CD14-positive monocyte (primary cell): ENCODE data around the gene ALDOC. TPM values are rescaled to one million over a fixed set of nuclear protein-coding genes. Genes with fewer than 3 reads are reported as not detected.

ENCODE experiments used
- DNase-seq, 3 donors: peaks; one replicate each; pipeline ENCODE4 v3.0.0-alpha.2; 2011 to 2022
- H2AFZ ChIP-seq: 2 replicates; pipeline ENCODE4 v1.6.0; 2012; ENCODE audit warnings: mild to moderate bottlenecking, low read depth, low read length, inconsistent platforms; ENCODE audit not compliant: insufficient read depth, poor library complexity, severe bottlenecking
- H3K27ac ChIP-seq, 2 donors: 1 replicate in 1 of 2; 2 replicates in 1 of 2; pipeline ENCODE4 v1.5.1; 2012 to 2013; ENCODE audit warnings: low read length in 2 of 2, control low read depth in 1 of 2, inconsistent platforms in 1 of 2, low read depth in 1 of 2, mild to moderate bottlenecking in 1 of 2
- H3K27me3 ChIP-seq, 2 donors: one replicate each; pipeline versions ENCODE4 v1.6.0 to v1.6.1; 2011 to 2013; ENCODE audit warnings: low read length in 2 of 2; ENCODE audit not compliant: control insufficient read depth in 2 of 2, insufficient read depth in 2 of 2
- H3K36me3 ChIP-seq, 2 donors: replicated peaks in 1 of 2; 1 replicate in 1 of 2; 2 replicates in 1 of 2; pipeline versions ENCODE4 v1.5.1 to v1.6.1; 2012 to 2013; ENCODE audit warnings: low read length in 2 of 2, control low read depth in 1 of 2, inconsistent platforms in 1 of 2, mild to moderate bottlenecking in 1 of 2; ENCODE audit not compliant: insufficient read depth in 2 of 2, control insufficient read depth in 1 of 2
- H3K4me1 ChIP-seq, 2 donors: 1 replicate in 1 of 2; 2 replicates in 1 of 2; pipeline versions ENCODE4 v1.5.1 to v1.6.1; 2012 to 2013; ENCODE audit warnings: low read length in 2 of 2, control low read depth in 1 of 2, inconsistent platforms in 1 of 2, mild to moderate bottlenecking in 1 of 2, moderate library complexity in 1 of 2; ENCODE audit not compliant: insufficient read depth in 2 of 2, control insufficient read depth in 1 of 2
- H3K4me2 ChIP-seq: replicated peaks from 2 replicates; pipeline ENCODE3; 2012; ENCODE audit warnings: low read length, moderate library complexity, mild to moderate bottlenecking; ENCODE audit not compliant: poor library complexity, severe bottlenecking; ENCODE audit errors: extremely low read depth
- H3K4me3 ChIP-seq, 3 experiments: fragments of 200-600 bp in 1 of 3; sonication (generic) in 1 of 3; replicated peaks in 1 of 3; 1 replicate in 2 of 3; 2 replicates in 1 of 3; pipeline ENCODE4 v1.5.1; 2011 to 2013; ENCODE audit warnings: low read length in 3 of 3, mild to moderate bottlenecking in 3 of 3, control low read depth in 2 of 3, low read depth in 2 of 3, inconsistent platforms in 1 of 3, moderate library complexity in 1 of 3
- H3K79me2 ChIP-seq: 2 replicates; pipeline ENCODE4 v1.6.0; 2012; ENCODE audit warnings: mild to moderate bottlenecking, control low read depth, inconsistent platforms, low read length, moderate library complexity; ENCODE audit not compliant: insufficient read depth
- H3K9ac ChIP-seq: 2 replicates; pipeline ENCODE4 v1.6.0; 2017; ENCODE audit warnings: low read length, mild to moderate bottlenecking; ENCODE audit not compliant: insufficient read depth, poor library complexity, severe bottlenecking
- H3K9me3 ChIP-seq, 2 donors: replicated peaks in 1 of 2; 1 replicate in 1 of 2; 2 replicates in 1 of 2; pipeline versions ENCODE4 v1.5.1 to v1.6.1; 2012 to 2013; ENCODE audit warnings: low read length in 2 of 2, control low read depth in 1 of 2; ENCODE audit not compliant: control insufficient read depth in 1 of 2, insufficient read depth in 1 of 2
- H4K20me1 ChIP-seq: 2 replicates; pipeline ENCODE4 v1.6.0; 2012; ENCODE audit warnings: mild to moderate bottlenecking, low read length, control low read depth, moderate library complexity; ENCODE audit not compliant: insufficient read depth
- H3K27ac Mint-ChIP-seq, 7 donors: one replicate each; pipeline ENCODE4 v1.8.0; 2020; ENCODE audit warnings: mild to moderate bottlenecking in 7 of 7, mixed read lengths in 7 of 7, moderate library complexity in 6 of 7, inconsistent platforms in 2 of 7
- H3K27me3 Mint-ChIP-seq, 3 donors: one replicate each; pipeline ENCODE4 v1.8.0; 2021 to 2022; ENCODE audit warnings: low read depth in 3 of 3, mild to moderate bottlenecking in 3 of 3, mixed read lengths in 3 of 3, moderate library complexity in 3 of 3, inconsistent platforms in 1 of 3
- H3K36me3 Mint-ChIP-seq, 2 donors: one replicate each; pipeline ENCODE4 v1.8.0; 2020; ENCODE audit warnings: mixed read lengths in 2 of 2, inconsistent platforms in 1 of 2, mild to moderate bottlenecking in 1 of 2
- H3K4me1 Mint-ChIP-seq: one replicate; pipeline ENCODE4 v1.8.0; 2020; ENCODE audit warnings: mild to moderate bottlenecking, mixed read lengths
- H3K4me3 Mint-ChIP-seq, 2 donors: one replicate each; pipeline ENCODE4 v1.8.0; 2020; ENCODE audit warnings: mild to moderate bottlenecking in 2 of 2, mixed read lengths in 2 of 2, moderate library complexity in 1 of 2
- H3K9me3 Mint-ChIP-seq, 7 donors: one replicate each; pipeline ENCODE4 v1.8.0; 2020 to 2022; ENCODE audit warnings: mixed read lengths in 7 of 7, mild to moderate bottlenecking in 6 of 7, moderate library complexity in 6 of 7, inconsistent platforms in 2 of 7
- WGBS: methylation state at CpG from one replicate; pipeline ENCODE4 v1.1.5; 2013; ENCODE audit warnings: missing lambda C conversion rate; ENCODE audit not compliant: insufficient coverage; 5-methylcytosine and 5-hydroxymethylcytosine counted together
- intact Hi-C, 2 donors: fragments of 100-400 bp; cut with micrococcal nuclease; formaldehyde crosslinking; loops; one replicate each; pipeline versions ENCODE4 v1.15.0 to v1.15.1; 2023
- polyA plus RNA-seq, 3 donors: library from polyadenylated mRNA; depleted of rRNA in 1 of 3; unstranded in 2 of 3; stranded (reverse) in 1 of 3; fragments of 300-500 nt in 2 of 3; fragments of >200 nt in 1 of 3; fragmentation: Illumina TruSeq in 2 of 3; gene quantifications; 1 replicate in 2 of 3; 2 replicates in 1 of 3; pipeline ENCODE4 v1.2.3, GENCODE V29; 2012 to 2021
- TF ChIP-seq, protein P1 (sequence below): fragments of 200-600 bp; IDR thresholded peaks from one replicate; pipeline ENCODE4 v1.8.0; 2022; ENCODE audit warnings: antibody characterized with exemption, mild to moderate bottlenecking

The ALDOC gene
- polyA plus RNA-seq, 3 donors = 7.1 to 10.6 (median 9.8) TPM

GRCh38 chr17:28538296-28538895 lies 38.3 kb downstream of the ALDOC start:
- TF ChIP-seq, protein P1, sequence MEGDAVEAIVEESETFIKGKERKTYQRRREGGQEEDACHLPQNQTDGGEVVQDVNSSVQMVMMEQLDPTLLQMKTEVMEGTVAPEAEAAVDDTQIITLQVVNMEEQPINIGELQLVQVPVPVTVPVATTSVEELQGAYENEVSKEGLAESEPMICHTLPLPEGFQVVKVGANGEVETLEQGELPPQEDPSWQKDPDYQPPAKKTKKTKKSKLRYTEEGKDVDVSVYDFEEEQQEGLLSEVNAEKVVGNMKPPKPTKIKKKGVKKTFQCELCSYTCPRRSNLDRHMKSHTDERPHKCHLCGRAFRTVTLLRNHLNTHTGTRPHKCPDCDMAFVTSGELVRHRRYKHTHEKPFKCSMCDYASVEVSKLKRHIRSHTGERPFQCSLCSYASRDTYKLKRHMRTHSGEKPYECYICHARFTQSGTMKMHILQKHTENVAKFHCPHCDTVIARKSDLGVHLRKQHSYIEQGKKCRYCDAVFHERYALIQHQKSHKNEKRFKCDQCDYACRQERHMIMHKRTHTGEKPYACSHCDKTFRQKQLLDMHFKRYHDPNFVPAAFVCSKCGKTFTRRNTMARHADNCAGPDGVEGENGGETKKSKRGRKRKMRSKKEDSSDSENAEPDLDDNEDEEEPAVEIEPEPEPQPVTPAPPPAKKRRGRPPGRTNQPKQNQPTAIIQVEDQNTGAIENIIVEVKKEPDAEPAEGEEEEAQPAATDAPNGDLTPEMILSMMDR = no peak
- H3K27me3 Mint-ChIP-seq = peaks cover 0 to 4% (median under 1%) of the 10 kb centered on the region in 3 donors
- intact Hi-C loops = no loop called here
- Histone ChIP-seq H3K27me3 (no peaks in the 10 kb centered on the region), H4K20me1 (no peaks in the 10 kb centered on the region), H3K4me2 (no peak overlapping the region), H3K36me3 (no peaks in the 10 kb centered on the region), H3K27ac (no peak overlapping the region), H3K79me2 (no peaks in the 10 kb centered on the region), H3K9me3 (no peaks in the 10 kb centered on the region), H2AFZ (no peak overlapping the region), H3K9ac (no peak overlapping the region), H3K4me1 (no peaks in the 10 kb centered on the region), H3K4me3 (no peak overlapping the region)
- H3K36me3 Mint-ChIP-seq = no peaks in the 10 kb centered on the region
- WGBS = 93% methylated on average over 14 of the region's 14 CpGs
- H3K4me3 Mint-ChIP-seq = no peak overlapping the region
- H3K9me3 Mint-ChIP-seq = no peaks in the 10 kb centered on the region
- DNase-seq = no peak
- no peaks in the 10 kb centered on the region for H3K4me1 Mint-ChIP-seq
- H3K27ac Mint-ChIP-seq = no peak overlapping the region

GRCh38 chr17:28537219-28537610 lies 39.5 kb downstream of the ALDOC start:
- WGBS = 91% methylated on average over 12 of the region's 12 CpGs
- Mint-ChIP-seq H3K4me3 (no peak overlapping the region), H3K4me1 (no peaks in the 10 kb centered on the region), H3K36me3 (no peaks in the 10 kb centered on the region), H3K27ac (no peak overlapping the region), H3K9me3 (no peaks in the 10 kb centered on the region), H3K27me3 (peaks cover 0 to 4% (median 0%) of the 10 kb centered on the region in 3 donors)
- H3K9ac ChIP-seq = no peak overlapping the region
- intact Hi-C loops = no loop called here
- H2AFZ ChIP-seq = no peak overlapping the region
- H3K9me3 ChIP-seq = no peaks in the 10 kb centered on the region
- H3K4me3 ChIP-seq = no peak overlapping the region
- no peak for DNase-seq
- no peaks in the 10 kb centered on the region for H3K79me2 ChIP-seq
- H3K27me3 ChIP-seq = no peaks in the 10 kb centered on the region
- no peaks in the 10 kb centered on the region for H3K36me3 ChIP-seq
- H3K4me1 ChIP-seq = no peaks in the 10 kb centered on the region
- TF ChIP-seq, protein P1 = no peak
- H3K27ac ChIP-seq = no peak overlapping the region
- H3K4me2 ChIP-seq = no peak overlapping the region
- no peaks in the 10 kb centered on the region for H4K20me1 ChIP-seq
